Measurements from ENCODE around the gene VPS25. TPM values are rescaled to one million over a fixed set of nuclear protein-coding genes. Genes with fewer than 3 reads are reported as not detected.

VPS25 gene
- total and polyA plus RNA-seq, 9 of the 15 experiments (the other 6 are each of a cell fraction or from before 2014, with no cell fraction given) = 123 to 352 (median 180) TPM

- TF ChIP-seq PRDM10 (IDR thresholded peaks at IDR 0.05; ENCODE audit: partially characterized antibody) (no peak), RBM17 (IDR thresholded peaks at IDR 0.05; ENCODE audit: borderline replicate concordance, low read depth, low read length) (no peak), MTA3 (IDR thresholded peaks at IDR 0.05; ENCODE audit: borderline replicate concordance) (0 out of 2 replicates have a peak, but pooled peaks have one; percentile 50), L3MBTL2 (IDR thresholded peaks at IDR 0.05) (peak; percentile 100), ZNF316 (IDR thresholded peaks at IDR 0.05) (no peak), TOE1 (IDR thresholded peaks at IDR 0.05; ENCODE audit: borderline replicate concordance) (0 out of 2 replicates have a peak, but pooled peaks have one; percentile 54), TOE1 (CRISPR knock-in tag; IDR thresholded peaks at IDR 0.05; ENCODE audit: borderline replicate concordance, low read depth) (no peak), CGGBP1 (CRISPR knock-in tag; IDR thresholded peaks at IDR 0.05) (no peak), RBM25 (IDR thresholded peaks at IDR 0.05; ENCODE audit: low read depth, low read length, severe bottlenecking) (no peak), CBFA2T2 (conservative IDR thresholded peaks at IDR 0.05) (no peak), NFATC3 (IDR thresholded peaks at IDR 0.05) (no peak), ZBTB43 (CRISPR knock-in tag; IDR thresholded peaks at IDR 0.05) (no peak), BHLHE40 (IDR thresholded peaks at IDR 0.05; ENCODE audit: low read length) (peak; percentile 87), HES1 (IDR thresholded peaks at IDR 0.05; ENCODE audit: low read depth) (no peak), ATF1 (CRISPR knock-in tag; IDR thresholded peaks at IDR 0.05) (no peak), ATF1 (tag; IDR thresholded peaks at IDR 0.05) (peak; percentile 65), ZNF282 (CRISPR knock-in tag; IDR thresholded peaks at IDR 0.05) (no peak), DDX20 (tag; IDR thresholded peaks at IDR 0.05; ENCODE audit: low read depth) (no peak), ZNF184 (CRISPR knock-in tag; IDR thresholded peaks at IDR 0.05) (no peak), CEBPZ (IDR thresholded peaks at IDR 0.05; ENCODE audit: borderline replicate concordance, low read depth, low read length) (no peak)
Measured at GRCh38 chr17:42744806-42745617, 28.2 kb upstream of the VPS25 start, which contains the start of gene EZH1 (continued).
